Osteoblast (primary cell): ENCODE measurements around the gene TTLL3. TPM values are rescaled to one million over a fixed set of nuclear protein-coding genes. Genes with fewer than 3 reads are reported as not detected.

Experiments used
- DNase-seq: peaks from one replicate; pipeline ENCODE4 v3.0.0; 2011; ENCODE audit warnings: low spot score, mixed read lengths; ENCODE audit not compliant: insufficient read length; ENCODE audit errors: missing footprints
- H2AFZ ChIP-seq: 2 replicates; pipeline ENCODE4 v1.6.0; 2011; ENCODE audit warnings: mild to moderate bottlenecking, low read length
- H3K27ac ChIP-seq: 2 replicates; pipeline ENCODE4 v1.5.1; 2011; ENCODE audit warnings: mild to moderate bottlenecking, low read depth, low read length, moderate library complexity
- H3K27me3 ChIP-seq: 2 replicates; pipeline ENCODE4 v1.6.0; 2012; ENCODE audit warnings: mild to moderate bottlenecking, control low read depth, inconsistent platforms, low read length, moderate library complexity; ENCODE audit not compliant: insufficient read depth
- H3K36me3 ChIP-seq: 2 replicates; pipeline ENCODE4 v1.5.1; 2011; ENCODE audit warnings: mild to moderate bottlenecking, low read length, control low read depth, moderate library complexity; ENCODE audit not compliant: insufficient read depth
- H3K4me1 ChIP-seq: 2 replicates; pipeline ENCODE4 v1.5.1; 2011; ENCODE audit warnings: mild to moderate bottlenecking, low read length, control low read depth, moderate library complexity; ENCODE audit not compliant: insufficient read depth
- H3K4me2 ChIP-seq: 2 replicates; pipeline ENCODE4 v1.6.0; 2011; ENCODE audit warnings: mild to moderate bottlenecking, low read length; ENCODE audit not compliant: insufficient read depth
- H3K4me3 ChIP-seq: fragments of 200-600 bp; sonication (generic); 3 replicates; pipeline ENCODE4 v1.5.1; 2012; ENCODE audit warnings: mild to moderate bottlenecking, low read length, inconsistent platforms; ENCODE audit not compliant: insufficient read depth
- H3K79me2 ChIP-seq: 2 replicates; pipeline ENCODE4 v1.6.0; 2012; ENCODE audit warnings: mild to moderate bottlenecking, low read length, control low read depth, inconsistent platforms; ENCODE audit not compliant: insufficient read depth
- H3K9me3 ChIP-seq: 2 replicates; pipeline ENCODE4 v1.5.1; 2011; ENCODE audit warnings: low read depth, low read length, control low read depth
- H4K20me1 ChIP-seq: 2 replicates; pipeline ENCODE4 v1.6.0; 2012; ENCODE audit warnings: mild to moderate bottlenecking, low read length, control low read depth; ENCODE audit not compliant: insufficient read depth
- total RNA-seq: library from RNA; depleted of rRNA; stranded (reverse); fragments of >200 nt; gene quantifications from 2 replicates; pipeline ENCODE4 v1.2.3, GENCODE V29; 2012
- TF ChIP-seq, protein P1 (sequence below): IDR thresholded peaks from 2 replicates; pipeline ENCODE4 v1.5.1; 2011; ENCODE audit warnings: mild to moderate bottlenecking, low read depth, low read length, moderate library complexity; ENCODE audit errors: extremely low read depth

Gene TTLL3
- total RNA-seq, 1 donor, result 31.1 TPM

DNA sequence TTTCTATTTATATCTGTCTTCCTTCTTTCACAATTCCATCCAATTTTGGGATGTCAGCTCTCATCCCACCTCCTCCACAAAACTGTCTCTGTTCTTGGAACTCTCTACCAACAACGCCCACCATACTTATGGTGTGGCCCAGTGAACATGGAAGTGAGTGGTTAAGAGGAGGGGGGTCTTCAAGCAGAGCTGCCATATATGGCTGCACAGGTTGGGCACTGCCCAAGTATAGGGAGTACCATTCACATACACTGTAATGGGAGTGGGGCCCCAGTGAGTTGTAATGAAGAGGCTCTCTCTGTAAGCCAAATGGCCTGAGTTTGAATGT is 32.4 kb upstream of the TTLL3 start:
- no peak for DNase-seq
- H3K4me3 ChIP-seq, result peak overlapping the region; percentile 2
- peaks cover 17% of the 10 kb centered on the region for H3K36me3 ChIP-seq
- peaks cover 23% of the 10 kb centered on the region for H3K4me1 ChIP-seq
- peak overlapping the region; percentile 35 for H3K27ac ChIP-seq
- TF ChIP-seq, protein P1, sequence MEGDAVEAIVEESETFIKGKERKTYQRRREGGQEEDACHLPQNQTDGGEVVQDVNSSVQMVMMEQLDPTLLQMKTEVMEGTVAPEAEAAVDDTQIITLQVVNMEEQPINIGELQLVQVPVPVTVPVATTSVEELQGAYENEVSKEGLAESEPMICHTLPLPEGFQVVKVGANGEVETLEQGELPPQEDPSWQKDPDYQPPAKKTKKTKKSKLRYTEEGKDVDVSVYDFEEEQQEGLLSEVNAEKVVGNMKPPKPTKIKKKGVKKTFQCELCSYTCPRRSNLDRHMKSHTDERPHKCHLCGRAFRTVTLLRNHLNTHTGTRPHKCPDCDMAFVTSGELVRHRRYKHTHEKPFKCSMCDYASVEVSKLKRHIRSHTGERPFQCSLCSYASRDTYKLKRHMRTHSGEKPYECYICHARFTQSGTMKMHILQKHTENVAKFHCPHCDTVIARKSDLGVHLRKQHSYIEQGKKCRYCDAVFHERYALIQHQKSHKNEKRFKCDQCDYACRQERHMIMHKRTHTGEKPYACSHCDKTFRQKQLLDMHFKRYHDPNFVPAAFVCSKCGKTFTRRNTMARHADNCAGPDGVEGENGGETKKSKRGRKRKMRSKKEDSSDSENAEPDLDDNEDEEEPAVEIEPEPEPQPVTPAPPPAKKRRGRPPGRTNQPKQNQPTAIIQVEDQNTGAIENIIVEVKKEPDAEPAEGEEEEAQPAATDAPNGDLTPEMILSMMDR, result no peak
- H3K9me3 ChIP-seq, result no peaks in the 10 kb centered on the region
- no peaks in the 10 kb centered on the region for H4K20me1 ChIP-seq
- H3K27me3 ChIP-seq, result no peaks in the 10 kb centered on the region
- H3K4me2 ChIP-seq, result peak overlapping the region; percentile 2
- H3K79me2 ChIP-seq, result no peaks in the 10 kb centered on the region
- H2AFZ ChIP-seq, result no peak overlapping the region

DNA sequence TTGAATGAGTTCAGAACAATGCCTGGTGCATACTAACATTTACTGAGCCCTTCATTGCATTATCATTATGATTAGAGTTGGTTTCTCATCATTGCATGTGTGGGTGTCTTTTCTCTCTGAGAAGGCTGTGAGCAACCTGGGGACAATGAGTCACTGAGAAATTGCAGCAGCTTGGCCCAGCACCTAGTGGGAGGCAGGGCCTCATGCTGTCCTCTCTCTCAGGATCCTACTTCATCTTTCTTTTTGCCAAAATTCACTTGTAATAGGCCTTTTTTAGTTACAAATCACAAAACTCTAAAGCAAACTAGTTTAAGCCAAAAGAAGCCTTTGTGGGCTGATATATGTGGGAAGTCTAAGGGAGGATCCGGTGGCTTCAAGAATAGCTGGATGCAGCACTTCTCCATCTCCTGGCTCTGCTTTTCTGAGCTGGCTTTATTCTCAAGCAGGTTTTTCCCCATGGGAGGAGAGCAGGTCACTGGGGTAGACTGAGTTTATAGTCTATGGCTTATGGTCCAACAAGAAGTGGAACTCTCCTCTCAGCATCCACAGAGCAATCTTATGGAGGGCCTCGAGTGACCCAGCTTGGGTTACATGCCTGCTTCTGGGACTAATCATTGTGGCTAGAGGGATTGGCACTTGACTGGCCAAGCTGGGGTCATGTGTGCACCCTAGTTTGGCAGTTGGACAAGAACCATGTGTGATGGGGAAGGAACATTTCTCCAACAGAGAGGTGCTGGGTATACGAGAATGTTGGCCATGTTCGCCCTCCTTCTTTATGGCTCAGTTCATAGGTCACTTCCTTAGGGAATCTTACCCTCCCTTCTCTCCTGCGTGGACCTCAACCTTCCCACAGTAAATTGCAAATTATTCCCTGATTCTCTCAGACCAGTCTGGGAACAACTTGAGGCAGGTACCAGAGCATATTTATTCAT is 31.7 kb upstream of the TTLL3 start:
- H3K27ac ChIP-seq, result peak overlapping the region; percentile 35
- TF ChIP-seq, protein P1, result no peak
- DNase-seq, result peak; percentile 95
- H3K4me3 ChIP-seq, result no peak overlapping the region
- H3K4me1 ChIP-seq, result peaks cover 23% of the 10 kb centered on the region
- no peaks in the 10 kb centered on the region for H3K79me2 ChIP-seq
- H3K4me2 ChIP-seq, result peak overlapping the region; percentile 2
- no peaks in the 10 kb centered on the region for H4K20me1 ChIP-seq
- no peak overlapping the region for H2AFZ ChIP-seq
- H3K27me3 ChIP-seq, result no peaks in the 10 kb centered on the region
- peaks cover 17% of the 10 kb centered on the region for H3K36me3 ChIP-seq
- no peaks in the 10 kb centered on the region for H3K9me3 ChIP-seq

DNA sequence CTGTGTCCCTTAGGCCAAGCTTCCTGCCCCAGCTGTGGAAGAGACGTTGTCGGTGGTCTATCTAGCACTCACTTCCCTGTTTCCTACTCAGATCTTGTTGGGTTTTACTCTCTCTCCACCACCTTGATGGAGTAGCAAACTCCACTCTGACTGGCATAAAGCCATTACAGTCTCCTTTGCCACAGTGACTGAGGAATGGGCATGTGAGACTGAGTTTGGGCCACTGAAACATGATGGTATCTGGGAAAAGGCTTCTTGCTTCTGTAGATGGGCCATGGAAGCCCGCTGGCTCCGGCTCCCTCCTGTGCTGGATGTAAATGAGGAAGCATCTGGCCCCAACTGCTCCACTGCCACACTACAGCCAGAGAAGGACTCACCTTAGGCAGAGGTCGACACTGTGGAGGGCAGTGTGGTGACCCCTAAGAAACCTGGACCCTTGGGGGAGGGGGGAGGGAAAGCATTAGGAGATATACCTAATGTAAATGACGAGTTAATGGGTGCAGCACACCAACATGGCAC is 30.9 kb upstream of the TTLL3 start:
- H3K4me1 ChIP-seq, result peaks cover 23% of the 10 kb centered on the region
- no peak overlapping the region for H2AFZ ChIP-seq
- no peaks in the 10 kb centered on the region for H4K20me1 ChIP-seq
- peaks cover 23% of the 10 kb centered on the region for H3K36me3 ChIP-seq
- TF ChIP-seq, protein P1, result no peak
- H3K4me3 ChIP-seq, result no peak overlapping the region
- no peaks in the 10 kb centered on the region for H3K79me2 ChIP-seq
- DNase-seq, result no peak
- no peak overlapping the region for H3K4me2 ChIP-seq
- peak overlapping the region; percentile 35 for H3K27ac ChIP-seq
- H3K9me3 ChIP-seq, result no peaks in the 10 kb centered on the region
- H3K27me3 ChIP-seq, result no peaks in the 10 kb centered on the region

DNA sequence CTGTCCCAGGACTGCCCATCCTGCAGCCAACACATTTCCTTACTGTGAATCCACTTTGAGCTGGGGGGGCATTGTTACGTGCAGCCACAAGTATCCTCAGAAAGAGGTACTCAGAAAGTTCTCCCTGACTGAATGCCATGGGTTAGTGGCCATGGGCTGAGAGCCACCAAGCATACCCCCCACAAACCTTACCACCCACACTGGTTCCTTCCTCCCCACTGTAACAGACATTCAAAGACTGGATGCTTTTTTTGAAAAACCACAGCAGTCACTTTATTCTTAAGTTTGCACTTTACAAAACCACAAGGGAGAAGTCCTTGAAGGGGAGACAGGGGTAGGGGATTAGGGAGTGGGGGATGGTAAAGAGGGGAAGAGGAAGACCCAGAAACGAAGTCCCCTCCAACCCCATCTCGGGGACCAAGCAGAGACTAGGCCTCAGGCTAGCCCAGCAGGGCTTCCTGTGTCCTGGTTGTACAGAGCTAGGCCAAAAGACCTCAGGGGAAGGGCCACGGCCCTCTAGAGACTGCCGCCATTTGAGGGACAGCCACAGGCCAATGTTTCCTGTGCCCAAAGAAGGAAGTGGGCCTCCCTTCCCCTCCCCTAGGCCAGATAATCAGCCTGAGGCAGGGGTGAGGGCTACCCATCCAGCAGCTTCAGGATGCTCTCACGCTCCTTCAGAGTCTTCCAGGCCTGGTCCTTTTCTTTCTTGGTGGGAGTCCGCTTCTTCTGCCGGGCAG is 30.2 kb upstream of the TTLL3 start:
- Histone ChIP-seq H3K9me3 (no peaks in the 10 kb centered on the region), H3K4me3 (no peak overlapping the region), H4K20me1 (no peaks in the 10 kb centered on the region), H3K27me3 (no peaks in the 10 kb centered on the region), H3K27ac (no peak overlapping the region), H3K36me3 (peaks cover 29% of the 10 kb centered on the region), H3K79me2 (no peaks in the 10 kb centered on the region), H2AFZ (no peak overlapping the region), H3K4me1 (peaks cover 23% of the 10 kb centered on the region), H3K4me2 (no peak overlapping the region)
- DNase-seq, result peak; percentile 45
- TF ChIP-seq, protein P1, result no peak
